ENCODE results near the gene CYB5B.
"Not testable (repeated sequence)": the region's sequence is repeated elsewhere in the genome, so short reads cannot be mapped to it uniquely, and the experiment has no call there.

CYB5B gene

GRCh38 chr16:69411064-69411985 is 13.1 kb upstream of the CYB5B start:
- Histone ChIP-seq H3K27me3 (ENCODE audit: control insufficient read depth, insufficient read depth, low read length) (no peaks in the 10 kb centered on the region), H3K36me3 (ENCODE audit: control insufficient read depth, low read depth, low read length) (no peaks in the 10 kb centered on the region), H3K4me3 (ENCODE audit: low read length) (no peak overlapping the region), H3K9ac (ENCODE audit: low read length) (no peak overlapping the region), H3K4me1 (ENCODE audit: control insufficient read depth, low read depth, low read length) (no peaks in the 10 kb centered on the region), H3K9me3 (ENCODE audit: control insufficient read depth, low read depth, low read length) (no peaks in the 10 kb centered on the region), H3K27ac (ENCODE audit: low read length) (no peak overlapping the region)

- no peak overlapping the region for H3K27ac ChIP-seq (ENCODE audit: low read length)
- no peaks in the 10 kb centered on the region for H3K9me3 ChIP-seq (ENCODE audit: control insufficient read depth, low read depth, low read length)
- no peaks in the 10 kb centered on the region for H3K27me3 ChIP-seq (ENCODE audit: control insufficient read depth, insufficient read depth, low read length)
- H3K4me1 ChIP-seq (ENCODE audit: control insufficient read depth, low read depth, low read length) = no peaks in the 10 kb centered on the region
- H3K4me3 ChIP-seq (ENCODE audit: low read length) = no peak overlapping the region
- H3K36me3 ChIP-seq (ENCODE audit: control insufficient read depth, low read depth, low read length) = no peaks in the 10 kb centered on the region
- H3K9ac ChIP-seq (ENCODE audit: low read length) = no peak overlapping the region
Measured at GRCh38 chr16:69412287-69412686, 12.1 kb upstream of the CYB5B start.

- no peak overlapping the region for H3K27ac ChIP-seq (ENCODE audit: low read length)
- H3K9me3 ChIP-seq (ENCODE audit: control insufficient read depth, low read depth, low read length) = no peaks in the 10 kb centered on the region
- no peak overlapping the region for H3K9ac ChIP-seq (ENCODE audit: low read length)
- no peaks in the 10 kb centered on the region for H3K27me3 ChIP-seq (ENCODE audit: control insufficient read depth, insufficient read depth, low read length)
- no peak overlapping the region for H3K4me3 ChIP-seq (ENCODE audit: low read length)
- no peaks in the 10 kb centered on the region for H3K36me3 ChIP-seq (ENCODE audit: control insufficient read depth, low read depth, low read length)
- no peaks in the 10 kb centered on the region for H3K4me1 ChIP-seq (ENCODE audit: control insufficient read depth, low read depth, low read length)
Measured at GRCh38 chr16:69413045-69413664, 11.3 kb upstream of the CYB5B start.

- Histone ChIP-seq H3K4me1 (ENCODE audit: control insufficient read depth, low read depth, low read length) (no peaks in the 10 kb centered on the region), H3K4me3 (ENCODE audit: low read length) (no peak overlapping the region), H3K36me3 (ENCODE audit: control insufficient read depth, low read depth, low read length) (no peaks in the 10 kb centered on the region), H3K9ac (ENCODE audit: low read length) (no peak overlapping the region), H3K27me3 (ENCODE audit: control insufficient read depth, insufficient read depth, low read length) (no peaks in the 10 kb centered on the region), H3K9me3 (ENCODE audit: control insufficient read depth, low read depth, low read length) (no peaks in the 10 kb centered on the region), H3K27ac (ENCODE audit: low read length) (no peak overlapping the region)
Measured at GRCh38 chr16:69417520-69418199, 6.8 kb upstream of the CYB5B start.

GRCh38 chr16:69419956-69420355 is 4.5 kb upstream of the CYB5B start:
- H3K9me3 ChIP-seq (ENCODE audit: control insufficient read depth, low read depth, low read length) = no peaks in the 10 kb centered on the region
- H3K9ac ChIP-seq (ENCODE audit: low read length) = no peak overlapping the region
- no peak overlapping the region for H3K27ac ChIP-seq (ENCODE audit: low read length)
- no peaks in the 10 kb centered on the region for H3K4me1 ChIP-seq (ENCODE audit: control insufficient read depth, low read depth, low read length)
- H3K4me3 ChIP-seq (ENCODE audit: low read length) = no peak overlapping the region
- H3K36me3 ChIP-seq (ENCODE audit: control insufficient read depth, low read depth, low read length) = no peaks in the 10 kb centered on the region
- no peaks in the 10 kb centered on the region for H3K27me3 ChIP-seq (ENCODE audit: control insufficient read depth, insufficient read depth, low read length)

GRCh38 chr16:69423189-69423588 is 1.2 kb upstream of the CYB5B start:
- no peak overlapping the region for H3K27ac ChIP-seq (ENCODE audit: low read length)
- H3K4me3 ChIP-seq (ENCODE audit: low read length) = no peak overlapping the region
- H3K9ac ChIP-seq (ENCODE audit: low read length) = no peak overlapping the region
- H3K4me1 ChIP-seq (ENCODE audit: control insufficient read depth, low read depth, low read length) = no peaks in the 10 kb centered on the region
- no peaks in the 10 kb centered on the region for H3K9me3 ChIP-seq (ENCODE audit: control insufficient read depth, low read depth, low read length)
- H3K27me3 ChIP-seq (ENCODE audit: control insufficient read depth, insufficient read depth, low read length) = no peaks in the 10 kb centered on the region
- peaks cover 5% of the 10 kb centered on the region for H3K36me3 ChIP-seq (ENCODE audit: control insufficient read depth, low read depth, low read length)

- Histone ChIP-seq H3K9ac (ENCODE audit: low read length) (peak overlapping the region; percentile 85), H3K4me3 (ENCODE audit: low read length) (peak overlapping the region; percentile 92), H3K27ac (ENCODE audit: low read length) (peak overlapping the region; percentile 42), H3K36me3 (ENCODE audit: control insufficient read depth, low read depth, low read length) (peaks cover 14% of the 10 kb centered on the region), H3K9me3 (ENCODE audit: control insufficient read depth, low read depth, low read length) (no peaks in the 10 kb centered on the region), H3K27me3 (ENCODE audit: control insufficient read depth, insufficient read depth, low read length) (no peaks in the 10 kb centered on the region), H3K4me1 (ENCODE audit: control insufficient read depth, low read depth, low read length) (no peaks in the 10 kb centered on the region)
Measured at GRCh38 chr16:69424935-69425784, 741 bp downstream of the CYB5B start.

GRCh38 chr16:69428652-69429051 is 4.2 kb downstream of the CYB5B start:
- no peak overlapping the region for H3K9ac ChIP-seq (ENCODE audit: low read length)
- no peaks in the 10 kb centered on the region for H3K9me3 ChIP-seq (ENCODE audit: control insufficient read depth, low read depth, low read length)
- no peaks in the 10 kb centered on the region for H3K27me3 ChIP-seq (ENCODE audit: control insufficient read depth, insufficient read depth, low read length)
- no peaks in the 10 kb centered on the region for H3K4me1 ChIP-seq (ENCODE audit: control insufficient read depth, low read depth, low read length)
- H3K27ac ChIP-seq (ENCODE audit: low read length) = no peak overlapping the region
- peaks cover 44% of the 10 kb centered on the region for H3K36me3 ChIP-seq (ENCODE audit: control insufficient read depth, low read depth, low read length)
- no peak overlapping the region for H3K4me3 ChIP-seq (ENCODE audit: low read length)

- not testable (repeated sequence) for H3K4me1 ChIP-seq (ENCODE audit: control insufficient read depth, low read depth, low read length); H3K4me3 ChIP-seq (ENCODE audit: low read length); H3K27me3 ChIP-seq (ENCODE audit: control insufficient read depth, insufficient read depth, low read length); H3K27ac ChIP-seq (ENCODE audit: low read length); H3K9ac ChIP-seq (ENCODE audit: low read length); H3K9me3 ChIP-seq (ENCODE audit: control insufficient read depth, low read depth, low read length)
- H3K36me3 ChIP-seq (ENCODE audit: control insufficient read depth, low read depth, low read length) = peaks cover 46% of the 10 kb centered on the region
Measured at GRCh38 chr16:69429058-69429640, 4.7 kb downstream of the CYB5B start.

- Histone ChIP-seq H3K9ac (ENCODE audit: low read length) (no peak overlapping the region), H3K4me3 (ENCODE audit: low read length) (no peak overlapping the region), H3K36me3 (ENCODE audit: control insufficient read depth, low read depth, low read length) (peaks cover 46% of the 10 kb centered on the region), H3K4me1 (ENCODE audit: control insufficient read depth, low read depth, low read length) (no peaks in the 10 kb centered on the region), H3K9me3 (ENCODE audit: control insufficient read depth, low read depth, low read length) (no peaks in the 10 kb centered on the region), H3K27ac (ENCODE audit: low read length) (no peak overlapping the region), H3K27me3 (ENCODE audit: control insufficient read depth, insufficient read depth, low read length) (no peaks in the 10 kb centered on the region)
Measured at GRCh38 chr16:69431948-69432468, 7.6 kb downstream of the CYB5B start.

Measured in iPS-18a (cell line).